Activated gamma-delta T cell (primary cell): ENCODE measurements around the gene PNPLA6.
"Not testable (repeated sequence)": the region's sequence is repeated elsewhere in the genome, so short reads cannot be mapped to it uniquely, and the experiment has no call there.

Experiments
- DNase-seq: peaks from one replicate; lab custom pipeline; 2025; lab: John Stamatoyannopoulos, UW

The PNPLA6 gene

GRCh38 chr19:7554990-7555864 is 19.7 kb downstream of the PNPLA6 start:
- DNase-seq, result no peak

DNA sequence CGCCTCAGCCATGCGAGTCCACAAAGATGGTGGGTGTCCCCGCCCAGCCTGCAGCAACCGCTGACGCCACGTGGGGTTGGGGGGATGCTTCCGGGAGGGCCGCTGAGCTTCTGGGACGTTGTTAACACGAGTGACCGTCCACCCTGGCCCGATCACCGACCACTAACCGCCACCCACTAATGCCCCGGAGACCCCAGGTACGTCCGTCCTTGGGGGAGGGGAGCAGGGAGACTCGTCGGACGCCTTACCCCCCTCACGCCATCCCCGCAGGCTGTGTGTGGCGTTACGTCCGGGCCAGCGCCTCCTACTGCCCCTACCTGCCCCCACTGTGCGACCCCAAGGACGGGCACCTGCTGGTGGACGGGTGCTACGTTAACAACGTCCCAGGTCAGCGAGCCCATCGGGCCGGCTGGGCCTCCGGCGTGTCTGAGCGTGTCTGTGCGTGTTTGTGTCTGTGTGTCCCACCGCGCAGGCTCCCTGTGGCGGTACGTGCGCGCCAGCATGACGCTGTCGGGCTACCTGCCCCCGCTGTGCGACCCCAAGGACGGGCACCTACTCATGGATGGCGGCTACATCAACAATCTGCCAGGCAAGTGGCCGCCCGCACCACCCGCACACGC is 21.3 kb downstream of the PNPLA6 start:
- DNase-seq, result no peak

DNA sequence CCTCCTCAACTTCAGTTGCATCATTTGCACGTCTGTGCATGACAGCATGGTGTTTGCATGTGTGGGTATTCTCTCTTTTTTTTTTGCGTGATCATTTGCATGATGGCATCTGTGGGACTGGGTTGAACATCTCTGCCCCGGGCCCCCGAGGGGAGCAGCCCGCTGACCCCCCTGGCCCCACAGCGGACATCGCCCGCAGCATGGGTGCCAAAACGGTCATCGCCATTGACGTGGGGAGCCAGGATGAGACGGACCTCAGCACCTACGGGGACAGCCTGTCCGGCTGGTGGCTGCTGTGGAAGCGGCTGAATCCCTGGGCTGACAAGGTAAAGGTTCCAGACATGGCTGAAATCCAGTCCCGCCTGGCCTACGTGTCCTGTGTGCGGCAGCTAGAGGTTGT is 23.1 kb downstream of the PNPLA6 start:
- DNase-seq, result no peak

GRCh38 chr19:7559102-7559501 is 23.6 kb downstream of the PNPLA6 start:
- no peak for DNase-seq

DNA sequence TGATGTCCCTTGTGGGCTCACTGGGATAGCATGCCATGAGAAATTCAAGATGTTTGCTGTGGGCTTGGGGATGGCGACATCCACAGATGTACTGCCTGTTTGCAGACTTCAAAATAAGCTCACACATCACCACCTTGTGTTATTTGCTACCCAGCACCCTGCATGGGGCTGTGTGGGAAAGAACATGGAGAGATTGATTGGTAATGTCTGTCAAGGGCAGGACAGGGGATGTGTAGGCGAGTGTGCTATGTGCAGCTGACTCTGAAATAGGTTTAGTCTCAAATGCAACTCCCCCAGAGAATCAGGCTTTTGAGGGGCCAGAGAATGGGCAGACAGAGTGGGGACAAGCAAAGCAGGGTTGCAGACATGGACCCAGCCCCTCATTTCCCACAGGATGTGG is 24.7 kb downstream of the PNPLA6 start:
- no peak for DNase-seq

DNA sequence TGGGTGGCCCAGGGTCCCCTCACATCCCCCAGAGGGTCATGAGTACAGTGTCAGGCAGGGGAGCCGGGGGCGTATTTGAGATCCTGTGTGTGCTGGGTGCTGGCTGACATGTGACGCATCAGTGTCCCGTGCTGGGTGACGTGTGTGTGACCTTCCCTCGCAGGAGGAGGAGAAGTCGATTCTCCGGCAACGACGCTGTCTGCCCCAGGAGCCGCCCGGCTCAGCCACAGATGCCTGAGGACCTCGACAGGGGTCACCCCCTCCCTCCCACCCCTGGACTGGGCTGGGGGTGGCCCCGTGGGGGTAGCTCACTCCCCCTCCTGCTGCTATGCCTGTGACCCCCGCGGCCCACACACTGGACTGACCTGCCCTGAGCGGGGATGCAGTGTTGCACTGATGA is 25.8 kb downstream of the PNPLA6 start:
- DNase-seq, result no peak

GRCh38 chr19:7562646-7563393 is 27.3 kb downstream of the PNPLA6 start:
- DNase-seq, result no peak

GRCh38 chr19:7564866-7565265 is 29.3 kb downstream of the PNPLA6 start:
- no peak for DNase-seq

DNA sequence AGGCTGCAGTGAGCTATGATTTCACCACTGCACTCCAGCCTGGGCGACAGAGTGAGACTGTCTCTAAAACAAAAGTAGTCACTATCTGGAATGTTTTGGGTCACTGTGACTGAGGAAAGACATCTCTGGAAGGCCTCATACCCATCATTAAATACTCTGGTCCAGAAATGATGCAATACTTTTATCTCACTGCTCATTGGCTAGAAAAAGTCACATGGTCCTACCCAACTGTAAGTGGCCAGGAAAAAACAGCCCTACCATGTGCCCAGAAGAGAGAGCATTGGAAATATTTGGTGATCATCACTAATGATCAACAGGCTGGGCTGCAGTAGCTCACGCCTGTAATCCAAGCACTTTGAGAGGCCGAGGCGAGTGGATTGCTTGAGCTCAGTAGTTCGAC is 29.8 kb downstream of the PNPLA6 start:
- DNase-seq, result no peak

DNA sequence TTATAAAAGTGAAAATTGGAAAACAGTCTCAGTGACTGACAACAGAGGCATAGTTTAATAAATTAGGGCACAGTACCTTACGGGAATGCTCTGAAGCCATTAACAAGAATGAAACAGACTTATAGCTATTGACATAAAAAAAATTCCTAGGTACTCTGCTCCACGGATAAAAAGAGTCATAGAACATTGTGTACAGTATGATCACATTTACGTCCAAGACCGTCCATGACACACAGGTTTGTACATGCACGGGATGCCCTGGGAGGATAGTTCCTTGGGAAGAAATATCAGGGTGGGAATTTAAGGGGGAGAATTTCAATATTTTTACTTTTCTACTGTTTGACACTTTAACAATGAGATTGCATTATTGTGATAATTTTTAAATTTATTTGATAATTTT is 35.2 kb downstream of the PNPLA6 start:
- DNase-seq, result no peak

GRCh38 chr19:7575434-7576040 is 40.0 kb downstream of the PNPLA6 start:
- no peak for DNase-seq

DNA sequence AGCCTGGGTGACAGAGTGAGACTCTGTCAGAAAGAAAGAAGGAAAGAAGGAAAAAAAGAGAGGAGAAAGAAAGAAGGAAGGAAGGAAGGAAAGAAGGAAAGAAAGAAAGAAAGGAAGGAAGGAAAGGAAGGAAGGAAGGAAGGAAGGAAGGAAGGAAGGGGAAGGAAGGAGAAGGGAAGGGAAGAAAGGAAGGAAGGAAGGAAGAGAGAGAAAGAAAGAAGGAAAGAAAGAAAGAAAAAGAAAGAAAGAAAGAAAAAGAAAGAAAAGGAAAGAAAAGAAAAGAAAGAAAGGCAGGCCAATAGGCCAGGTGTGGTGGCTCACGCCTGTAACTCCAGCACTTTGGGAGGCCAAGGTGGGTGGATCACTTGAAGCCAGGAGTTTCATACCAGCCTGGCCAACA is 41.9 kb downstream of the PNPLA6 start:
- DNase-seq, result not testable (repeated sequence)

GRCh38 chr19:7578127-7578526 is 42.6 kb downstream of the PNPLA6 start:
- no peak for DNase-seq

- DNase-seq, result no peak
Measured at GRCh38 chr19:7579182-7579581, 43.7 kb downstream of the PNPLA6 start.

- DNase-seq, result no peak
Measured at GRCh38 chr19:7582446-7582845, 46.9 kb downstream of the PNPLA6 start.

GRCh38 chr19:7589822-7590221 is 54.3 kb downstream of the PNPLA6 start:
- no peak for DNase-seq

DNA sequence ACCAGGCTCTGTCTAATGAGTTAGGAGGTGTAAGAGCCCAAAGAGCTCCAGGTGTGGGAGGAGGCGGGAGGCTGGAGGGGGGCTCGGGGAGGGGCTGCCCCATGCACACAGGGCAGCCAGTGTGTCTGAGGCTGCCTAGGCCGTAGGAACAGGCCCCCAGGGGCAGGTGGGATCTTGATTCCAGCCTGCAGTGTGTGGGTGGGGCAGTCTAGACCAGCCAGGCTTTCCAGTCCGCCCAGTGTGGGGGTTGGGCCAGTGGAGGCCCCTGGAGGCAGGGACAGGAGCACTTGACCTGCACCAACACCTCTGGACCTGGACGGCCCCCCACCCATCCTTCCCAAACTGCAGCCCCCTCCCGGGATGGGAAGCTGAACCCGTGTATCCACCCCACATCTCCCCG is 54.7 kb downstream of the PNPLA6 start:
- no peak for DNase-seq

DNA sequence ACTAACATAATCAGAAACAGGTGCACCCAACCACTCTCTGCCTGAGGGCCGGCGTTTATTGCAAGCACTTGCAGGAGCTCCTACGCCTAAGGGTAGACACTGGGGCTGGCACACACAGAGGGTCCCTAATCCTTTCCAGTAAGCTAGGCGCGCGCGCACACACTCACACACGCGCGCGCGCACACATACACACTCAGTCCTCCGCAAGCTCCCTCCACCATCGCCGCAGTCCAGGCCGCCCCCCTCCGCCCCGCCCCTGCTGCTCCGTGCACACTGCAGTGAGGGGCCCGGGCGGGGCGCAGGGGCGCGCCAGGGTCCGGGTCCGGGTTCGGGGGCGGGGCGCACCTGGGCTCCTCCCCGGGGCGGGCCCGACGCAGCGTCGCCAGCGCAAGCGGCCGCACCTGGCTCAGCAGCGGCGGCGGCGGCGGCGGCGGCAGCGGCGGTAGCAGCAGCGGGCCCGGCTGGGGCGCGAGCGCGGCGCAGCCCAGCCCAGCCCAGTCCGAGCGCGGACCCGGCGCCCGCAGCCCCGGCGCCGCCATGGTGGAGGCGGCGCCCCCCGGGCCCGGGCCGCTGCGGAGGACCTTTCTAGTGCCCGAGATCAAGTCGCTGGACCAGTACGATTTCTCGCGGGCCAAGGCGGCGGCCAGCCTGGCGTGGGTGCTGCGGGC is 60.1 kb downstream of the PNPLA6 start, which contains the start of gene CAMSAP3:
TSS of gene CAMSAP3 (plus strand) at position 398 of the 668 bp plus-strand sequence. CDS start at position 538, 140 bp downstream.
- DNase-seq, result no peak

DNA sequence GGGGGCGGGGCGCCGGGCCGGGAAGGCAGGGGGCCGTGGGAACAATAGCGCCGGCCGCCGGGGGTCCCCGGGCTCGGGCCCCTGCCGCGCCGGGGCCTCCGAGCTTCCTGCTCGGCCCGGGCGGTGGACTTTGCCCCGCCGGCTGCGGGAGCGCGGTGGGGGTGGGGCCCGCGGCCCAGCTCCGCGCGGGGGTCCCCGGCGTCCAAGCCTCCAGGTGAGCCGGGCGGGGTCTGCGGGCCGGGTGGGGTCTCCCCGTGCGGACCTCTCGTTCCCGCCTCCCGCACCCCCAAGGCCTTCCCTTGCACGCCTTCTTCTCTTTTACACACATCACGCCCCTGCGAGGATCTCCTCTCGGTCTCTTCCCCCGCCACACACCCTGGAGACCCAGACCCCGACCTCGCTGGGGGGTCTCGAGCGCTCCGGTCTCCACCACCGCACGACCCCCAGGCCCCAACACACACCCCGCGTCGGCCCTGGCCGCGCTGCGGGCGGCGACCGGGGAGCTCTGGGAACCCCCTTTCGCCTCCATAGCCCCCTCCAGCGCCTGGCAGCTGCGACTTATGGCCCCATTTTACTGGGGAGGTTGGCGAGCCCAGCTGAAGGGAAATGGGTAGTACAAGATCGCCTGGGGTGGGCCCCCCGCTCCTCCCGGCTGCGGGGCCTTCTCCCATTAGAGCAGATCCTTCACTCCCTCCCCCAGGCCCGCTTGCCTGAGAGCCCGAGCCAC is 60.9 kb downstream of the PNPLA6 start:
- no peak for DNase-seq

DNA sequence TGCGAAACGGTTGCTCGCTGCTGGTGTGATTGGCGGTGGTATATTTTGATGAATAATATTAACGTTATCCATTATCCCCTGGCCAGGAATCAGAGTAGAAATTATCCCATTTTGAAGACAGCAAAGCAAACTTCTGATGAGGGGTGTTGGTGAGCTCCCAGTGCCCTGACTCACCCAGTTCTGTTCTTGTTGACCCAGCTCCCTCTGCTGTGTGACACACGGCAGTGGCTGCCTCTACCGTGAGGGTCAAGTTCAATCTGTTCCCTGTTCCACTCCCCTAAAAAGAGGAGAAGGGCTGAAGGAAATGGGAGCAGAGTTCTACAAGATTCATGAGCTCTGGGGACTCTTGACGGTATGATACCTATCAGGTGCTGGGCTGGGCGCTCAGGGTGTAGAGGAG is 62.2 kb downstream of the PNPLA6 start:
- no peak for DNase-seq

GRCh38 chr19:7598180-7598579 is 62.7 kb downstream of the PNPLA6 start:
- DNase-seq, result no peak
